HEK293 (cell line): ENCODE measurements around the gene METTL16.

Source experiments
- CTCF ChIP-seq: fragments of 450-650 bp; formaldehyde crosslinking; IDR thresholded peaks from 2 replicates; pipeline ENCODE4 v1.5.1; 2016; ENCODE audit warnings: missing biosample characterization, missing genetic modification characterization
- REST ChIP-seq: fragments of 450-650 bp; formaldehyde crosslinking; IDR thresholded peaks from 2 replicates; pipeline ENCODE4 v1.5.1; 2016; ENCODE audit warnings: missing biosample characterization, missing genetic modification characterization
- SP7 ChIP-seq: fragments of 450-650 bp; formaldehyde crosslinking; IDR thresholded peaks from 2 replicates; pipeline ENCODE4 v1.5.1; 2016; ENCODE audit warnings: missing biosample characterization, missing genetic modification characterization
- ZNF202 ChIP-seq: fragments of 450-650 bp; formaldehyde crosslinking; IDR thresholded peaks from 2 replicates; pipeline ENCODE4 v1.5.1; 2016; ENCODE audit warnings: missing biosample characterization, missing genetic modification characterization, borderline replicate concordance
- ZNF221 ChIP-seq: fragments of 450-650 bp; formaldehyde crosslinking; IDR thresholded peaks from 2 replicates; pipeline ENCODE4 v1.5.1; 2017; ENCODE audit warnings: missing biosample characterization, missing genetic modification characterization, borderline replicate concordance
- ZNF280D ChIP-seq: fragments of 450-650 bp; formaldehyde crosslinking; IDR thresholded peaks from 2 replicates; pipeline ENCODE4 v1.5.1; 2016; ENCODE audit warnings: missing biosample characterization, missing genetic modification characterization
- ZSCAN18 ChIP-seq: fragments of 450-650 bp; formaldehyde crosslinking; IDR thresholded peaks from 2 replicates; pipeline ENCODE4 v1.5.1; 2016; ENCODE audit warnings: missing biosample characterization, missing genetic modification characterization

- TF ChIP-seq ZNF202 (tag by site-specific recombination) = no peak
- no peak for TF ChIP-seq ZSCAN18
- peak; percentile 57; the same call in 1 of the 2 replicates for TF ChIP-seq CTCF (tag by site-specific recombination)
- no peak for TF ChIP-seq ZNF221 (tag by site-specific recombination)
- no peak for TF ChIP-seq ZNF280D
- TF ChIP-seq SP7 (tag by site-specific recombination) = peak; percentile 86
- TF ChIP-seq REST = no peak
Observed at GRCh38 chr17:2399572-2400473, 111.9 kb downstream of the METTL16 start.
